Osteoblast (primary cell): ENCODE data around the gene SYNJ2. TPM values are rescaled to one million over a fixed set of nuclear protein-coding genes. Genes with fewer than 3 reads are reported as not detected.

ENCODE experiments used
- DNase-seq: peaks from one replicate; pipeline ENCODE4 v3.0.0; 2011; ENCODE audit warnings: low spot score, mixed read lengths; ENCODE audit not compliant: insufficient read length; ENCODE audit errors: missing footprints
- H2AFZ ChIP-seq: 2 replicates; pipeline ENCODE4 v1.6.0; 2011; ENCODE audit warnings: mild to moderate bottlenecking, low read length
- H3K27ac ChIP-seq: 2 replicates; pipeline ENCODE4 v1.5.1; 2011; ENCODE audit warnings: mild to moderate bottlenecking, low read depth, low read length, moderate library complexity
- H3K27me3 ChIP-seq: 2 replicates; pipeline ENCODE4 v1.6.0; 2012; ENCODE audit warnings: mild to moderate bottlenecking, control low read depth, inconsistent platforms, low read length, moderate library complexity; ENCODE audit not compliant: insufficient read depth
- H3K36me3 ChIP-seq: 2 replicates; pipeline ENCODE4 v1.5.1; 2011; ENCODE audit warnings: mild to moderate bottlenecking, low read length, control low read depth, moderate library complexity; ENCODE audit not compliant: insufficient read depth
- H3K4me1 ChIP-seq: 2 replicates; pipeline ENCODE4 v1.5.1; 2011; ENCODE audit warnings: mild to moderate bottlenecking, low read length, control low read depth, moderate library complexity; ENCODE audit not compliant: insufficient read depth
- H3K4me2 ChIP-seq: 2 replicates; pipeline ENCODE4 v1.6.0; 2011; ENCODE audit warnings: mild to moderate bottlenecking, low read length; ENCODE audit not compliant: insufficient read depth
- H3K4me3 ChIP-seq: fragments of 200-600 bp; sonication (generic); 3 replicates; pipeline ENCODE4 v1.5.1; 2012; ENCODE audit warnings: mild to moderate bottlenecking, low read length, inconsistent platforms; ENCODE audit not compliant: insufficient read depth
- H3K79me2 ChIP-seq: 2 replicates; pipeline ENCODE4 v1.6.0; 2012; ENCODE audit warnings: mild to moderate bottlenecking, low read length, control low read depth, inconsistent platforms; ENCODE audit not compliant: insufficient read depth
- H3K9me3 ChIP-seq: 2 replicates; pipeline ENCODE4 v1.5.1; 2011; ENCODE audit warnings: low read depth, low read length, control low read depth
- H4K20me1 ChIP-seq: 2 replicates; pipeline ENCODE4 v1.6.0; 2012; ENCODE audit warnings: mild to moderate bottlenecking, low read length, control low read depth; ENCODE audit not compliant: insufficient read depth
- CTCF ChIP-seq: IDR thresholded peaks from 2 replicates; pipeline ENCODE4 v1.5.1; 2011; ENCODE audit warnings: mild to moderate bottlenecking, low read depth, low read length, moderate library complexity; ENCODE audit errors: extremely low read depth
- total RNA-seq: library from RNA; depleted of rRNA; stranded (reverse); fragments of >200 nt; gene quantifications from 2 replicates; pipeline ENCODE4 v1.2.3, GENCODE V29; 2012

Gene SYNJ2
- total RNA-seq, 1 donor = 94.8 TPM

GRCh38 chr6:157998707-157999167, 17.1 kb downstream of the SYNJ2 start:
- Histone ChIP-seq H3K4me2 (no peak overlapping the region), H3K27me3 (no peaks in the 10 kb centered on the region), H3K27ac (peak overlapping the region; percentile 44), H3K4me1 (peaks cover 30% of the 10 kb centered on the region), H4K20me1 (peaks cover 18% of the 10 kb centered on the region), H3K36me3 (peaks cover 44% of the 10 kb centered on the region), H3K4me3 (no peak overlapping the region), H3K9me3 (no peaks in the 10 kb centered on the region), H2AFZ (no peak overlapping the region), H3K79me2 (peaks cover 94% of the 10 kb centered on the region)
- no peak for TF ChIP-seq CTCF
- no peak for DNase-seq

- DNase-seq = no peak
- H3K4me1 ChIP-seq = peaks cover 35% of the 10 kb centered on the region
- no peak overlapping the region for H3K4me3 ChIP-seq
- no peak overlapping the region for H2AFZ ChIP-seq
- H3K4me2 ChIP-seq = no peak overlapping the region
- peak overlapping the region; percentile 44 for H3K27ac ChIP-seq
- peaks cover 44% of the 10 kb centered on the region for H3K36me3 ChIP-seq
- TF ChIP-seq CTCF = no peak
- no peaks in the 10 kb centered on the region for H3K27me3 ChIP-seq
- peaks cover 94% of the 10 kb centered on the region for H3K79me2 ChIP-seq
- no peaks in the 10 kb centered on the region for H3K9me3 ChIP-seq
- peaks cover 14% of the 10 kb centered on the region for H4K20me1 ChIP-seq
These were observed 17.7 kb downstream of the SYNJ2 start for GRCh38 chr6:157999168-158000051.

GRCh38 chr6:158000530-158001307, 19.1 kb downstream of the SYNJ2 start:
- no peak for DNase-seq
- H3K36me3 ChIP-seq = peaks cover 34% of the 10 kb centered on the region
- peaks cover 2% of the 10 kb centered on the region for H4K20me1 ChIP-seq

More at GRCh38 chr6:158000530-158001307, 19.1 kb downstream of the SYNJ2 start:
- Histone ChIP-seq H2AFZ (no peak overlapping the region), H3K79me2 (peaks cover 92% of the 10 kb centered on the region), H3K4me3 (no peak overlapping the region), H3K27ac (peak overlapping the region; percentile 44), H3K4me2 (no peak overlapping the region), H3K4me1 (peaks cover 32% of the 10 kb centered on the region), H3K27me3 (no peaks in the 10 kb centered on the region), H3K9me3 (no peaks in the 10 kb centered on the region)
- no peak for TF ChIP-seq CTCF
